C4-2B (cell line): Measurements from ENCODE around the gene DYNLL1.
"Not testable (repeated sequence)": the region's sequence is repeated elsewhere in the genome, so short reads cannot be mapped to it uniquely, and the experiment has no call there.

ENCODE experiments used
- H3K27ac ChIP-seq: fragments of 450-650 bp; 2 replicates; pipeline ENCODE4 v1.5.1; 2017
- CTCF ChIP-seq: fragments of 450-650 bp; conservative IDR thresholded peaks from 2 replicates; pipeline ENCODE4 v1.5.1; 2017; ENCODE audit warnings: mild to moderate bottlenecking
- ZFX ChIP-seq: fragments of 450-650 bp; IDR thresholded peaks from 2 replicates; pipeline ENCODE4 v1.6.1; 2017

DYNLL1 gene

GRCh38 chr12:120475643-120476042, 20.3 kb upstream of the DYNLL1 start:
- no peak for TF ChIP-seq CTCF
- no peak for TF ChIP-seq ZFX
- no peak overlapping the region for H3K27ac ChIP-seq

- TF ChIP-seq CTCF: no peak
- TF ChIP-seq ZFX: no peak
- no peak overlapping the region; the same call in 1 of the 2 replicates for H3K27ac ChIP-seq
Measured at GRCh38 chr12:120479458-120479857, 16.5 kb upstream of the DYNLL1 start.

GRCh38 chr12:120480211-120480610, 15.7 kb upstream of the DYNLL1 start:
- peak overlapping the region; percentile 11; the same call in 1 of the 2 replicates for H3K27ac ChIP-seq
- no peak for TF ChIP-seq CTCF
- TF ChIP-seq ZFX: no peak

DNA sequence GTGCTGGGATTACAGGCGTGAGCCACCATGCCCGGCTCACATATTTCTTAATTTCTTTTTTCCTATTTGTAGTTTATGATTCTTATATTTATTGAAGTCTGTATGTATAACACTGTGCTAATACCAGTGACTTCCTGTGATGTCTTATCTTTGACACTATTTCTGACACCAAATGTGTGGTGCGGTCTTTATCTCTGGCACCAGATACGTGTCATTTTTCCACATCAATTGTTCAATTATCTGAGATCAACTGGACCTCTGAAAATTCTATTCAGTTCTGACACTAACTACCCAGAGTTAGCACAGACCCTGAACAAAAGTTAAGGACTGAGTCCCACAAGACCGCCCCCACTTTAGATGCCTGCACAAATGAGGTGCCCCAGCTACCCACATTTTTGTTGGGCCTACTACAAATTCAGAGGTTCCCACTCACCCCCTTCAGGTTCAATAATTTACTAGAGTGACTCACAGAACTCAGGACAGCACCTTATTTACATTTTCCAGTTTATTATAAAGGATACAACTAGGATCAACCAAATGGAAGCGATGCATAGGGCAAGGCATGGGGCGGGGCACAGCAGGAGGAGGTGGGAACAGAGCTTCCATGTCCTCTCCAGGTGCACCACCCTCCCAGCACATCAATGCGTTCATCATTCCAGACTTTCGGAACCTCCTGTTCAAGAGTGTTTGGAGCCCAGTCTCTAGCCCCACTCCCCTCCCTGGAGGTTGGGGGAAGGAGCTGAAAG, 14.7 kb upstream of the DYNLL1 start:
- H3K27ac ChIP-seq: no peak overlapping the region
- TF ChIP-seq ZFX (no peak), CTCF (no peak)

DNA sequence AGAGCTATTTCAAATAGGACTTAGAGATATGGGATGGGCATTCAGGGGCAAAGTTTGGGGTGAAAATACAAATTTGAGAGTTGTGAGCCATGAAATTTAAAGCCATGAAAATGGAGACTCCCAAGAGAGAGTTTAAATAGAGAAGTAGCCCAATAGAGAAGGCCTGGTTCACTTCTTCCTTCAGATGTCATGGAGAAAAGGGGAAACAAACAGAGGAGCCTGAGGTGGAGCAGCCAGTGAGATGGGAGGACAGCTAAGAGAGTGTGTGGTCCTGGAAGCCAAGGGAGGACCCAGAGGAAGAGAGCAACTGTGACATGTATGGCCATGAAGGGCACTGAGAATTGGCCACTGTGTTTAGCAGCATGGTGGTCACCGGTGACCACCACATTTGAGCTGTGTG, 12.3 kb upstream of the DYNLL1 start:
- TF ChIP-seq ZFX (no peak), CTCF (no peak)
- H3K27ac ChIP-seq: no peak overlapping the region

DNA sequence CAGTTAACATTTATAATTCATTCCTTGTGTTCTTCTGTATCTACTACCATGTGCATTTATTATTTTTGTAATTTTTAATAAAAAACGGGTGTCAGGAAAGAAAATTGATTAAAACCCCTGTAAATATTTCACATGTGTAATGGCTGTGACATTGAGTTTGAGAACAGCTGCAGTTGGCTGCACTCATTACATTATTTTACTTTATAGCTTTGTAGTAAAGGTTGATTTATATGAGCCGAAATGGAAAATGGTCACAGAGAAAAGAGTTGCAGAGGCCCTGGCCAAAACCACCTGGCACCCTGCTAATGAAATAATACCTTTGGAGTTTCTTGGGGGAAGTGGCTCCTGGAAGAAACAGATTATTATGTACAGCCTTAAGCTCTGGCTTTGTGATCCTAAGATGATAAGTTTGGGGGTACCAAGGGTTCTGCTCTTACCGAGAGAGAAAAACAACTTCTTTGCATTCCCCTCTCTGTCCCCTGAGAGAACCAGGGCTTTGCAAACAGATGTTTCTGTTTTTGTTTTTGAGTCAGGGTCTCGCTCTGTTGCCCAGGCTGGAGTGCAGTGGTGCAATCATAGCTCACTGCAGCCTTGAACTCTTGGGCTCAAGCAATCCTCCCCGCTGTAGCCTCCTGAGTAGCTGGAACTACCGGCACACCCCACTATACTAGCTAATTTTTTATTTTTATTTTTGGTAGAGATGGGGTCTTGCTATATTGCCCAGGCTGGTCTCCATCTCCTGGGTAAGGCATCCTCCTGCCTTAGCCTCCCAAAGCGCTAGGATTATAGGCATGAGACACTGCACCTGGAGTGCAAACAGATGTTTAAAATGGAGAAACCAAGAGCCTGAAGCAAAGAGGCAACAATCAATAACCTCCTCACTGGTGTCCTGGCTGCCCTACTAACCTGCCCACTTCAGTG, 9.7 kb upstream of the DYNLL1 start:
- no peak for TF ChIP-seq CTCF
- no peak for TF ChIP-seq ZFX
- H3K27ac ChIP-seq: no peak overlapping the region

DNA sequence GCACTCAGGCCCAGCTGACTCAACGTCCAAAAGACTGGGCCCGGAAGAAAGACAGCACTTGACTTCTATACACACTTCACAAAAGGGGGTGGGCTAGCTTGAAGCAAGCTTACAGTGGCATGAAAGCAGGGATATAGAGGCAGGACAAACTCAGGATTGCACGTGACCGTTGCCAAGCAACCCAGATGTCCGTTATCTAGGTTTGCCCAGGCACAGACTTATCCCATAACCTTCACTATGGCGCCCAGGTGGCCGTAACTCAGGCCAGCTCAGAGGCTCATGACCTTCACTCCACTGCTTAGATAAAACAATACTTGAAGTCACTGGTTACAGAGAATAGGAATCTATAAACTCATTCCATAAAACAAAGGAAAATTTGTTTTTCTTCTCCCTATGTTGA, 8.4 kb upstream of the DYNLL1 start:
- not testable (repeated sequence) for H3K27ac ChIP-seq
